Measurements from ENCODE around the gene NT5C1A. TPM values are rescaled to one million over a fixed set of nuclear protein-coding genes. Genes with fewer than 3 reads are reported as not detected.
A peak's percentile ranks its signal among the peaks of the same experiment; 100 is the strongest.

Gene NT5C1A
- total and polyA plus RNA-seq, 11 donors: 2.0 to 46.6 (median 17.2) TPM

DNA sequence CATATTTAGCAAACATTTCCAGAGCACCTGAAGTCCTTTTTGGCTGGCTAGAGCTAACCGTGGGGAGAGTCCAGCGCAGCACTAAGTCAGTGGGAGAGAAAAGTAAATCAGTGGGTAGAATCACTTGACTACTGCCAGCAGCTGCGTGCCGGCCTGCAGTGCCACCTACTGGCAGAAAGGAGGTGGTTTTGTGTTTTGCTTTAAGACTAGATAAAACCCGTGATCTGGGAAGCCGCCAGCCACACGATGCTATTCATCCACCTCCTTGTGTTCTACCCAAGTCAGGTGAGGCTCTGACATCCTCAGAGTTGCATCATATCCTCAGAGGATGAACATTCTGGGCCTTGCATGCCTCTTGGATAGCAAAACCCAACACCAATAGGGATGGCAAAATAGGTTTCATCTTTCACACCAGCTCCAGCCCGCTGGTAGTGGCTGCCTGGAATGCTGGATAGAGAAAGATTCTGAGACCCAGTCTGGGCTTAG lies 18.3 kb downstream of the NT5C1A start:
- 7 to 8% (median 8%) methylated on average over 5 to 8 of the region's 8 CpGs for WGBS, 4 donors
- H3K27me3 ChIP-seq: no peaks in the 10 kb centered on the region
- H3K27ac ChIP-seq: peak overlapping the region in 6 of 12 donors; percentile 61 to 77 (median 74)
- H3K4me3 ChIP-seq: no peak overlapping the region
- H3K4me1 ChIP-seq: peaks cover 0 to 51% (median 14%) of the 10 kb centered on the region in 12 donors
- no peaks in the 10 kb centered on the region for H3K9me3 ChIP-seq
- DNase-seq (peak; percentile 69 to 86 (median 80)), ATAC-seq (peak in 3 of 4 donors; percentile 57 to 70 (median 63))
- H3K36me3 ChIP-seq: no peaks in the 10 kb centered on the region
- intact Hi-C loops (cut with DNase I): loop anchor here in 9 of 10 donors (1.0 to 10.0 kb wide), 5 partner anchors 45 to 69 kb away; no protein-coding TSS in a partner anchor
- TF ChIP-seq CTCF (IDR thresholded peaks at IDR 0.05) (peak; percentile 84 to 96 (median 92)), POLR2A (IDR thresholded peaks at IDR 0.05) (no peak)

- Histone ChIP-seq H3K9me3 (no peaks in the 10 kb centered on the region), H3K27ac (peak overlapping the region; percentile 13 to 77 (median 60)), H3K4me3 (no peak overlapping the region), H3K4me1 (peaks cover 0 to 57% (median 23%) of the 10 kb centered on the region in 12 donors), H3K27me3 (no peaks in the 10 kb centered on the region), H3K36me3 (no peaks in the 10 kb centered on the region)
- TF ChIP-seq POLR2A (IDR thresholded peaks at IDR 0.05) (no peak), CTCF (IDR thresholded peaks at IDR 0.05) (no peak)
- intact Hi-C loops (cut with DNase I): loop anchor here in 5 of 10 donors (2.0 to 10.0 kb wide), 4 partner anchors 44 to 70 kb away; no protein-coding TSS in a partner anchor
- ATAC-seq (peak in 1 of 4 donors; percentile 9), DNase-seq (no peak)
- 79 to 93% (median 91%) methylated on average over 2 of the region's 2 CpGs for WGBS, 4 donors
These were observed 19.4 kb downstream of the NT5C1A start for GRCh38 chr1:39652554-39652953.

GRCh38 chr1:39652105-39652504 lies 19.8 kb downstream of the NT5C1A start:
- peaks cover 0 to 61% (median 26%) of the 10 kb centered on the region in 12 donors for H3K4me1 ChIP-seq
- no peaks in the 10 kb centered on the region for H3K36me3 ChIP-seq
- ATAC-seq (peak in 3 of 4 donors; percentile 54 to 58 (median 55)), DNase-seq (peak; percentile 64 to 81 (median 75))
- WGBS, 4 donors: 62 to 79% (median 69%) methylated on average over 6 of the region's 6 CpGs
- intact Hi-C loops (cut with DNase I): loop anchor here in 5 of 10 donors (2.0 to 10.0 kb wide), 4 partner anchors 43 to 70 kb away; no protein-coding TSS in a partner anchor
- H3K27ac ChIP-seq: peak overlapping the region; percentile 13 to 77 (median 60)
- TF ChIP-seq POLR2A (IDR thresholded peaks at IDR 0.05) (no peak), CTCF (IDR thresholded peaks at IDR 0.05) (no peak)
- no peaks in the 10 kb centered on the region for H3K27me3 ChIP-seq
- H3K9me3 ChIP-seq: no peaks in the 10 kb centered on the region
- H3K4me3 ChIP-seq: no peak overlapping the region

- Histone ChIP-seq H3K36me3 (no peaks in the 10 kb centered on the region), H3K27ac (peak overlapping the region in 4 of 12 donors; percentile 11 to 86 (median 50)), H3K4me3 (no peak overlapping the region), H3K9me3 (no peaks in the 10 kb centered on the region), H3K27me3 (no peaks in the 10 kb centered on the region), H3K4me1 (peaks cover 0 to 70% (median 25%) of the 10 kb centered on the region in 12 donors)
- WGBS, 4 donors: 86 to 100% (median 95%) methylated on average over 1 of the region's 1 CpG
- no peak for ATAC-seq
- intact Hi-C loops (cut with DNase I): loop anchor here in 2 of 10 donors (5.0 to 10.0 kb wide), 2 partner anchors 64 to 72 kb away; no protein-coding TSS in a partner anchor
- DNase-seq: no peak
- TF ChIP-seq CTCF (IDR thresholded peaks at IDR 0.05) (no peak), POLR2A (IDR thresholded peaks at IDR 0.05) (no peak)
These were observed 21.5 kb downstream of the NT5C1A start for GRCh38 chr1:39650431-39650830.

All from heart left ventricle (tissue), 16 donors.